CD4-positive, alpha-beta T cell (primary cell): ENCODE results near the gene GNA12. TPM values are rescaled to one million over a fixed set of nuclear protein-coding genes. Genes with fewer than 3 reads are reported as not detected.
A peak's percentile ranks its signal among the peaks of the same experiment; 100 is the strongest.

Source experiments
- ATAC-seq: fragments of 200-7000 bp; cut with Tn5 transposase; one replicate; pipeline ENCODE4 v1.10.0; 2022; ENCODE audit warnings: mild to moderate bottlenecking; ENCODE audit not compliant: poor library complexity
- CTCF ChIA-PET: fragments of 350-600 bp; sonication (Branson Sonifier 250); formaldehyde crosslinking; loops from one replicate; lab custom pipeline; 2021; ENCODE audit warnings: antibody characterized with exemption, inconsistent platforms; lab: Charles Lee
- POLR2A ChIA-PET: fragments of 350-600 bp; sonication (Branson Sonifier 250); formaldehyde crosslinking; loops from one replicate; lab custom pipeline; 2021; ENCODE audit warnings: antibody characterized with exemption, inconsistent platforms; lab: Charles Lee
- DNase-seq, 14 experiments: peaks; one replicate each; pipeline ENCODE4 v3.0.0-alpha.2; 2013 to 2020; ENCODE audit warnings: mixed read lengths in 2 of 14
- H3K27ac ChIP-seq, 2 donors: one replicate each; pipeline versions ENCODE4 v1.5.1 to v1.7.0; 2013; ENCODE audit warnings: low read length in 2 of 2, low read depth in 1 of 2, mild to moderate bottlenecking in 1 of 2
- H3K27me3 ChIP-seq, 2 experiments: 1 replicate in 1 of 2; 2 replicates in 1 of 2; pipeline versions ENCODE4 v1.6.1 to v1.7.0; 2013; ENCODE audit warnings: low read length in 2 of 2, control low read depth in 1 of 2, mild to moderate bottlenecking in 1 of 2, moderate library complexity in 1 of 2; ENCODE audit not compliant: insufficient read depth in 2 of 2, control insufficient read depth in 1 of 2
- H3K36me3 ChIP-seq: one replicate; pipeline ENCODE4 v1.6.1; 2013; ENCODE audit warnings: low read length, control low read depth; ENCODE audit not compliant: insufficient read depth
- H3K4me1 ChIP-seq: one replicate; pipeline ENCODE4 v1.6.1; 2013; ENCODE audit warnings: low read length, control low read depth; ENCODE audit not compliant: insufficient read depth
- H3K4me3 ChIP-seq: one replicate; pipeline ENCODE4 v1.5.1; 2013; ENCODE audit warnings: mild to moderate bottlenecking, low read length, moderate library complexity
- H3K9me3 ChIP-seq, 2 experiments: 1 replicate in 1 of 2; 2 replicates in 1 of 2; pipeline versions ENCODE4 v1.6.1 to v1.7.0; 2013; ENCODE audit warnings: low read length in 2 of 2, mild to moderate bottlenecking in 2 of 2, control low read depth in 1 of 2, moderate library complexity in 1 of 2; ENCODE audit not compliant: control insufficient read depth in 1 of 2, insufficient read depth in 1 of 2
- H3K27ac Mint-ChIP-seq: one replicate; pipeline ENCODE4 v1.8.0; 2020; ENCODE audit warnings: mixed read lengths
- H3K27me3 Mint-ChIP-seq: one replicate; pipeline ENCODE4 v1.8.0; 2021; ENCODE audit warnings: mixed read lengths
- H3K36me3 Mint-ChIP-seq: one replicate; pipeline ENCODE4 v1.8.0; 2021; ENCODE audit warnings: low read depth, mixed read lengths
- H3K4me1 Mint-ChIP-seq: one replicate; pipeline ENCODE4 v1.8.0; 2021; ENCODE audit warnings: low read depth, mixed read lengths
- H3K4me3 Mint-ChIP-seq: one replicate; pipeline ENCODE4 v1.8.0; 2020; ENCODE audit warnings: mild to moderate bottlenecking, mixed read lengths
- H3K9me3 Mint-ChIP-seq: one replicate; pipeline ENCODE4 v1.8.0; 2020; ENCODE audit warnings: mixed read lengths
- CTCF ChIP-seq: fragments of 200-600 bp; IDR thresholded peaks from one replicate; pipeline ENCODE4 v1.8.0; 2022; ENCODE audit warnings: antibody characterized with exemption, mild to moderate bottlenecking
- intact Hi-C, 2 experiments: fragments of 100-400 bp; cut with DNase I in 1 of 2; cut with micrococcal nuclease in 1 of 2; formaldehyde crosslinking; loops; one replicate each; pipeline versions ENCODE4 v1.15.1 to v1.9.0; 2023 to 2025; cut with DNase I, micrococcal nuclease
- total RNA-seq, 174 experiments: library from RNA in 2 of 174; stranded (reverse) in 2 of 174; gene quantifications; one replicate each; pipeline ENCODE4 v1.2.3 and lab custom pipeline; 2021 to 2026

The GNA12 gene
- total RNA-seq, 2 experiments from 2014 or later: 16.0 to 16.1 TPM

GRCh38 chr7:2845034-2845592 lies 1.0 kb upstream of the GNA12 start:
- H3K36me3 ChIP-seq: no peaks in the 10 kb centered on the region
- no peak overlapping the region for H3K27ac ChIP-seq
- no peak for DNase-seq
- H3K9me3 ChIP-seq: no peaks in the 10 kb centered on the region
- no peaks in the 10 kb centered on the region for H3K27me3 ChIP-seq
- no peak for TF ChIP-seq CTCF
- ChIA-PET CTCF (no interaction called here), POLR2A (interaction anchor here (0.6 kb wide), 1 partner anchor 369 kb away, joined by 3 read pairs; no protein-coding TSS in a partner anchor)
- Mint-ChIP-seq H3K9me3 (no peaks in the 10 kb centered on the region), H3K27me3 (no peaks in the 10 kb centered on the region), H3K4me1 (peaks cover 44% of the 10 kb centered on the region), H3K4me3 (peak overlapping the region; percentile 93), H3K36me3 (peaks cover 22% of the 10 kb centered on the region), H3K27ac (peak overlapping the region; percentile 76)
- peak overlapping the region; percentile 67 for H3K4me3 ChIP-seq
- no peak for ATAC-seq
- peaks cover 20% of the 10 kb centered on the region for H3K4me1 ChIP-seq
- intact Hi-C loops: loop anchor here in 1 of 2 experiments (10.0 kb wide), 2 partner anchors 460 to 1970 kb away; partner anchors contain the start of genes GET4 and SDK1

GRCh38 chr7:2843711-2844152 lies 376 bp downstream of the GNA12 start:
- Histone ChIP-seq H3K9me3 (no peaks in the 10 kb centered on the region), H3K27me3 (no peaks in the 10 kb centered on the region), H3K4me3 (peak overlapping the region; percentile 53), H3K36me3 (no peaks in the 10 kb centered on the region), H3K27ac (no peak overlapping the region), H3K4me1 (peaks cover 20% of the 10 kb centered on the region)
- H3K36me3 Mint-ChIP-seq: peaks cover 26% of the 10 kb centered on the region
- TF ChIP-seq CTCF: no peak
- H3K27me3 Mint-ChIP-seq: no peaks in the 10 kb centered on the region
- no peaks in the 10 kb centered on the region for H3K9me3 Mint-ChIP-seq
- ChIA-PET CTCF (no interaction called here), POLR2A (no interaction called here)
- peak overlapping the region; percentile 70 for H3K4me3 Mint-ChIP-seq
- intact Hi-C loops: loop anchor here in 1 of 2 experiments (5.0 to 10.0 kb wide), 3 partner anchors 461 to 1969 kb away; partner anchors contain the start of genes GET4, PSMG3 and SDK1
- H3K4me1 Mint-ChIP-seq: peaks cover 55% of the 10 kb centered on the region
- ATAC-seq (peak; percentile 4), DNase-seq (peak in 11 of 14 experiments; percentile 12 to 73 (median 25))
- peak overlapping the region; percentile 37 for H3K27ac Mint-ChIP-seq

- Histone ChIP-seq H3K4me3 (peak overlapping the region; percentile 53), H3K27me3 (no peaks in the 10 kb centered on the region), H3K4me1 (peaks cover 20% of the 10 kb centered on the region), H3K27ac (no peak overlapping the region), H3K36me3 (no peaks in the 10 kb centered on the region), H3K9me3 (no peaks in the 10 kb centered on the region)
- POLR2A ChIA-PET: interaction anchor here (0.6 kb wide), 1 partner anchor 135 kb away, joined by 5 read pairs; no protein-coding TSS in a partner anchor
- H3K36me3 Mint-ChIP-seq: peaks cover 25% of the 10 kb centered on the region
- no peaks in the 10 kb centered on the region for H3K9me3 Mint-ChIP-seq
- peak overlapping the region; percentile 37 for H3K27ac Mint-ChIP-seq
- no peak for TF ChIP-seq CTCF
- peaks cover 57% of the 10 kb centered on the region for H3K4me1 Mint-ChIP-seq
- DNase-seq (peak in 2 of 14 experiments; percentile 16 to 34), ATAC-seq (no peak)
- H3K27me3 Mint-ChIP-seq: no peaks in the 10 kb centered on the region
- CTCF ChIA-PET: no interaction called here
- intact Hi-C loops: loop anchor here in 1 of 2 experiments (5.0 to 10.0 kb wide), 3 partner anchors 462 to 1968 kb away; partner anchors contain the start of genes GET4, PSMG3 and SDK1
- H3K4me3 Mint-ChIP-seq: peak overlapping the region; percentile 87
These were observed 870 bp downstream of the GNA12 start for GRCh38 chr7:2843191-2843685.
